GM21367 (cell line): ENCODE data around the gene CNTN5.

ENCODE experiments used
- ATAC-seq: cut with Tn5 transposase; IDR thresholded peaks from one replicate; pipeline ENCODE4 v1.9.1; 2021; ENCODE audit not compliant: unreplicated experiment

Gene CNTN5

GRCh38 chr11:99592266-99592665, 571.5 kb downstream of the CNTN5 start:
- no peak for ATAC-seq

- ATAC-seq, result no peak
These were observed 572.4 kb downstream of the CNTN5 start for GRCh38 chr11:99593197-99593596.

GRCh38 chr11:99601179-99601578, 580.4 kb downstream of the CNTN5 start:
- no peak for ATAC-seq

GRCh38 chr11:99614352-99614751, 593.6 kb downstream of the CNTN5 start:
- ATAC-seq, result no peak

GRCh38 chr11:99630629-99631028, 609.9 kb downstream of the CNTN5 start:
- no peak for ATAC-seq

GRCh38 chr11:99631618-99632017, 610.9 kb downstream of the CNTN5 start:
- ATAC-seq, result no peak

GRCh38 chr11:99632969-99633368, 612.2 kb downstream of the CNTN5 start:
- ATAC-seq, result no peak

- no peak for ATAC-seq
These were observed 613.8 kb downstream of the CNTN5 start for GRCh38 chr11:99634581-99634980.

GRCh38 chr11:99638073-99638553, 617.4 kb downstream of the CNTN5 start:
- no peak for ATAC-seq

GRCh38 chr11:99640671-99641070, 619.9 kb downstream of the CNTN5 start:
- no peak for ATAC-seq

GRCh38 chr11:99645934-99646333, 625.2 kb downstream of the CNTN5 start:
- ATAC-seq, result no peak

- no peak for ATAC-seq
These were observed 649.4 kb downstream of the CNTN5 start for GRCh38 chr11:99670067-99670676.

- ATAC-seq, result no peak
These were observed 651.2 kb downstream of the CNTN5 start for GRCh38 chr11:99671808-99672409.

GRCh38 chr11:99676292-99676691, 655.5 kb downstream of the CNTN5 start:
- no peak for ATAC-seq

- no peak for ATAC-seq
These were observed 661.4 kb downstream of the CNTN5 start for GRCh38 chr11:99682171-99682570.

- ATAC-seq, result no peak
These were observed 661.9 kb downstream of the CNTN5 start for GRCh38 chr11:99682646-99683045.

GRCh38 chr11:99683933-99684332, 663.2 kb downstream of the CNTN5 start:
- ATAC-seq, result no peak

GRCh38 chr11:99686838-99687237, 666.1 kb downstream of the CNTN5 start:
- ATAC-seq, result no peak

GRCh38 chr11:99687320-99687719, 666.6 kb downstream of the CNTN5 start:
- ATAC-seq, result no peak

- ATAC-seq, result no peak
These were observed 673.3 kb downstream of the CNTN5 start for GRCh38 chr11:99693941-99694492.

- ATAC-seq, result no peak
These were observed 674.4 kb downstream of the CNTN5 start for GRCh38 chr11:99695106-99695505.

GRCh38 chr11:99706848-99707247, 686.1 kb downstream of the CNTN5 start:
- ATAC-seq, result no peak
